Cardiac muscle cell (in vitro differentiated cells and primary cell): ENCODE measurements around the gene DOCK10. TPM values are rescaled to one million over a fixed set of nuclear protein-coding genes. Genes with fewer than 3 reads are reported as not detected.

Source experiments
- DNase-seq, 2 donors: peaks; one replicate each; pipeline versions ENCODE4 v3.0.0 to v3.0.0-alpha.2; 2010 to 2017; ENCODE audit warnings: low read depth in 1 of 2, low spot score in 1 of 2
- H3K27ac ChIP-seq: fragments of 200-600 bp; sonication (generic); 2 replicates; pipeline ENCODE4 v1.5.1; 2016
- H3K27me3 ChIP-seq: fragments of 200-600 bp; sonication (generic); 2 replicates; pipeline ENCODE4 v1.6.0; 2016; ENCODE audit warnings: control low read depth
- H3K36me3 ChIP-seq: fragments of 200-600 bp; sonication (generic); 2 replicates; pipeline ENCODE4 v1.5.1; 2016; ENCODE audit warnings: control low read depth
- H3K4me1 ChIP-seq: fragments of 200-600 bp; sonication (generic); 2 replicates; pipeline ENCODE4 v1.8.1; 2017; ENCODE audit warnings: low read depth, mild to moderate bottlenecking, mixed run types
- H3K4me3 ChIP-seq: fragments of 200-600 bp; sonication (generic); 2 replicates; pipeline ENCODE4 v1.5.1; 2016; ENCODE audit warnings: mild to moderate bottlenecking
- H3K9me3 ChIP-seq: fragments of 200-600 bp; sonication (generic); 2 replicates; pipeline ENCODE4 v1.5.1; 2017; ENCODE audit warnings: low read depth, mild to moderate bottlenecking, control low read depth
- polyA plus RNA-seq: library from polyadenylated mRNA; unstranded; fragments of >200 nt; fragmentation: Nextera tagmentation; extraction: Ambion mirVana; gene quantifications from 2 replicates; pipeline ENCODE4 v1.2.1, GENCODE V29; 2016
- total RNA-seq: library from RNA; depleted of rRNA; stranded (reverse); fragments of >200 nt; gene quantifications from 2 replicates; pipeline ENCODE4 v1.2.3, GENCODE V29; 2016
- TF ChIP-seq, protein P1 (sequence below): IDR thresholded peaks from 2 replicates; pipeline ENCODE4 v1.5.1; 2012; ENCODE audit warnings: low read depth, mild to moderate bottlenecking, low read length

The DOCK10 gene
- total and polyA plus RNA-seq, 2 experiments from 2014 or later: not detected

DNA sequence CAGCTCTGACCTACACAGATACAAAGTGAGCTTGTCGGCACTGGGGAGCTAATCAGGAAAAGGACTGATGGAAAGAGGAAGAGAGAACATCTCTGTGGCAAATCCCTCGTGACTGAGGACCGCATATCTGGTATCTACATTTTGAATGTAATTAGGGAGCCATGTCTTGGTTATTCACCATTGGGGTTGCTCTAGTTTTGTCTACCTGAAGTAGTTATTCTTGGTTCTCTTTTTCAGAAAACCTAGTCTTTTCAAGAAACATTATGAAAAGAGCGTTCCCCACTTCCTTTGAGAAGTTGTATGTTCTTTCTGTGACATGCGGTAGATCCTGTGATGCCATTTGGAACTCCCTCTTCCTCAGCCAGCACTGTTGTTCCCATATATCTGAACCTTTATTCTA, 104.4 kb downstream of the DOCK10 start:
- TF ChIP-seq, protein P1, sequence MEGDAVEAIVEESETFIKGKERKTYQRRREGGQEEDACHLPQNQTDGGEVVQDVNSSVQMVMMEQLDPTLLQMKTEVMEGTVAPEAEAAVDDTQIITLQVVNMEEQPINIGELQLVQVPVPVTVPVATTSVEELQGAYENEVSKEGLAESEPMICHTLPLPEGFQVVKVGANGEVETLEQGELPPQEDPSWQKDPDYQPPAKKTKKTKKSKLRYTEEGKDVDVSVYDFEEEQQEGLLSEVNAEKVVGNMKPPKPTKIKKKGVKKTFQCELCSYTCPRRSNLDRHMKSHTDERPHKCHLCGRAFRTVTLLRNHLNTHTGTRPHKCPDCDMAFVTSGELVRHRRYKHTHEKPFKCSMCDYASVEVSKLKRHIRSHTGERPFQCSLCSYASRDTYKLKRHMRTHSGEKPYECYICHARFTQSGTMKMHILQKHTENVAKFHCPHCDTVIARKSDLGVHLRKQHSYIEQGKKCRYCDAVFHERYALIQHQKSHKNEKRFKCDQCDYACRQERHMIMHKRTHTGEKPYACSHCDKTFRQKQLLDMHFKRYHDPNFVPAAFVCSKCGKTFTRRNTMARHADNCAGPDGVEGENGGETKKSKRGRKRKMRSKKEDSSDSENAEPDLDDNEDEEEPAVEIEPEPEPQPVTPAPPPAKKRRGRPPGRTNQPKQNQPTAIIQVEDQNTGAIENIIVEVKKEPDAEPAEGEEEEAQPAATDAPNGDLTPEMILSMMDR: no peak
- Histone ChIP-seq H3K27ac (no peak overlapping the region), H3K27me3 (peaks cover 7% of the 10 kb centered on the region)

DNA sequence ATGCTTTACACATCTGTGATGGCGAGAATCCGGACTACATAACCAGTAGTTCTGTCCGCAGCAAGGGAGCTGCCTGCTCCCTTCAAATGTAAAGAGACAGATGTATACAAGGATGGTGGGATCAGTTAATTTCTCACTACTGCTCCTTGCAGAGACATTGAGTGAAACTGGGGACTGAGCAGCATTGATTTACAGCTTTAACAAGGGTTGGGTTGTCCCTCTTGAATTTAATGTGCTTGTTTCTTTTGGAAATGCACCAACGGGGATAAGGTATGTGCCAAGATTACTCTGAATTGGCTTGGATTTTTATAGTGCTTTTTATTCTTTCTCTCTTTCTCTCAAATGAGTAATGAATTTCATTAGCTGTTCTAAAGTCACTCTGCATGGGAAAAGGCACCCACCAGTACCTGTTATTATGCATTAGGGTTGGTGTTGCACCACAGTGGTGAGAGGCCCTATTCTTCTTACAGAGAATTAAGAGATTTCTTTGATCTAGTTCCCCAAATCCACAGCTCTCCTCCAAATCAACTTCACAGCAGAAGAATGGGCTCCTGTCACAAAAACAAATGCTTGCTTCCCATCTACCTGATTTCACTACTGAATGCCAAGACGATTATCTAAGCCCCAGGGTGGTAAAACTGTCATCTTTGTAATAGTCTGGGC, 107.6 kb downstream of the DOCK10 start:
- peaks cover 6% of the 10 kb centered on the region for H3K4me1 ChIP-seq
- TF ChIP-seq, protein P1: no peak
- H3K27ac ChIP-seq: no peak overlapping the region
- no peaks in the 10 kb centered on the region for H3K27me3 ChIP-seq
- no peak overlapping the region for H3K4me3 ChIP-seq
- DNase-seq: peak in 1 of 2 donors; percentile 46
- H3K36me3 ChIP-seq: no peaks in the 10 kb centered on the region
- H3K9me3 ChIP-seq: no peaks in the 10 kb centered on the region

More for the DNA sequence above, 104.4 kb downstream of the DOCK10 start:
- H3K4me1 ChIP-seq: peaks cover 6% of the 10 kb centered on the region
- H3K36me3 ChIP-seq: no peaks in the 10 kb centered on the region
- H3K4me3 ChIP-seq: no peak overlapping the region
- no peaks in the 10 kb centered on the region for H3K9me3 ChIP-seq
- no peak for DNase-seq

DNA sequence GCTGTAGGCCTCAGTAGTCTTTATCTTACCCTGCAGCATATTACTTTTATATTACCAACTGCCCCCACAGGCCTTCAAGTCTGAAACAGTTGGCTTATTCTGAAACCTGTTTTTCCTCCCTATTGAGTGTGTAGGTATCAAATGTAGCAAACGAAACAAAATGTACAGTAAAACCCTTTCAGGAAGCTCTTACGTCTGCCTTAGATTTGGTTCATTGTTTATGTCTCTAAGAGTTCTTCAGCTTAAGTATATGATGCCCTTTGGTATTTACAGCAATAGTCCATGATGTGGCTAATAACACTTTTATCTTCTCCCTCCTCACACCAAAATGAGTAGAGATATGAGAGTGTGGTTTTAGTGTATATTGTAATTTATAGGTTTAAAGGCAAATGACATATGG, 108.8 kb downstream of the DOCK10 start:
- DNase-seq: no peak
- H3K9me3 ChIP-seq: no peaks in the 10 kb centered on the region
- TF ChIP-seq, protein P1: no peak

DNA sequence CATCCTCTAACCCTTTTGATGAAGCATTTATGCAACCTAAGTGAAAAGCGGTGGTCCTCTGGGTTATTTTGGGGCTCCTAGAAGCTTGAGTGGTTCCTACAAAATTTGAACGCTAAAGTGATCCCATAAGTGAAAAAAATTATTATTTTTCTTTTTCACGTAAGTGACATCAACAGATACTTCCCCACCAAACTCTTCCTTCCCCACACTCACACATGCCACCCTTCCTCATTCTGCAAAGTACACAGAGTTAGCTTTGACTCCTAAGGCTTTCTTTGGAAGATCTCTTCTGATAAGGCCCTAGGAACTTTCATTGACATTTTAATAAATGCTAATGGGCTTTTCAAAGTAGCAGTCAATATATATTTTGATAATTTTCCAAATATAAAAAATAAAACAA, 109.7 kb downstream of the DOCK10 start:
- Histone ChIP-seq H3K4me3 (no peak overlapping the region), H3K27ac (no peak overlapping the region), H3K27me3 (no peaks in the 10 kb centered on the region), H3K36me3 (no peaks in the 10 kb centered on the region), H3K9me3 (no peaks in the 10 kb centered on the region), H3K4me1 (no peaks in the 10 kb centered on the region)
- TF ChIP-seq, protein P1: no peak
- no peak for DNase-seq

More for the DNA sequence above, 108.8 kb downstream of the DOCK10 start:
- Histone ChIP-seq H3K27ac (no peak overlapping the region), H3K27me3 (no peaks in the 10 kb centered on the region), H3K4me3 (no peak overlapping the region), H3K4me1 (no peaks in the 10 kb centered on the region), H3K36me3 (no peaks in the 10 kb centered on the region)

DNA sequence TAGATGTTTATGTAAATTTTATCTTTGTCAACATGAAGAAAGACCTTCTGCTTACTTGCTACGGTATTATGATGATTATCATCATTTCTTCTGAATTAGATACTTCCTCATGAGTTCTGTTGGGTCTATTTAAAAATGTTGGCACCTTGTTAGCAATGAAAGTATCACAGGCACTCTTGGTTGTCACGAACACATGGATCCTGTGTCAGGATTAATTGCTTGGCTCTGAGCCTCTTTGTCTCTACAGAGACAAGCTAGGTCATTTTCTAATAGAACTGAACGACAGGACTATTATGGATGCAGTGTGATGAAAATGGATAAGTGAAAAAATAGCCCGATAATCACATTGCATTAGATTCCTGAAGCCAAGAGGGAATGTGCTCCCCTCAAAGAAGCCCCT, 110.3 kb downstream of the DOCK10 start:
- Histone ChIP-seq H3K36me3 (no peaks in the 10 kb centered on the region), H3K4me1 (peaks cover 2% of the 10 kb centered on the region), H3K27ac (no peak overlapping the region), H3K27me3 (no peaks in the 10 kb centered on the region), H3K4me3 (no peak overlapping the region), H3K9me3 (no peaks in the 10 kb centered on the region)
- TF ChIP-seq, protein P1: no peak
- no peak for DNase-seq
